WI38 (cell line): ENCODE data around the gene PLPP1.
"Not testable (repeated sequence)": the region's sequence is repeated elsewhere in the genome, so short reads cannot be mapped to it uniquely, and the experiment has no call there.

Experiments
- H3K4me3 ChIP-seq: 2 replicates; pipeline ENCODE4 v1.5.1; 2011; ENCODE audit warnings: low read depth, mild to moderate bottlenecking, control low read depth, low read length
- TF ChIP-seq, protein P1 (sequence below): IDR thresholded peaks from 2 replicates; pipeline ENCODE4 v1.5.1; 2012; ENCODE audit warnings: low read depth, mild to moderate bottlenecking, control low read depth, low read length

Gene PLPP1

DNA sequence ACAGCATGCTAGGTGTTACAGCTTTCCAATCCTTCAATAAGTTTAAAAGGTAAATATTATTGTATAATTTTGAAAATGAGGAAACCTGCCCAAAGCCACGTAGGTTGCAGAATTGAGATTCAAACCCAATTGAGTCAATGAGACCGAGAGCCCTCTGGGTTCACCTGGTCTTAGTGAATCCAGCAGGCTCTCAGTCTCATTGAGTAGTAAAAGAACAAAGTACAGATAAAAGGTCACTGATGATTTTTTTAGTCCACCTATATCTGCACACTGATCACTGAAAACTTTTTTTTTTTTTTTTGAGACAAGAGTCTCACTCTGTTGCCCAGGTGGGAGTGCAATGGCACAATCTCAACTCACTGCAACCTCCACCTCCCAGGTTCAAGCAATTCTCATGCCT is 27.2 kb downstream of the PLPP1 start:
- TF ChIP-seq, protein P1, sequence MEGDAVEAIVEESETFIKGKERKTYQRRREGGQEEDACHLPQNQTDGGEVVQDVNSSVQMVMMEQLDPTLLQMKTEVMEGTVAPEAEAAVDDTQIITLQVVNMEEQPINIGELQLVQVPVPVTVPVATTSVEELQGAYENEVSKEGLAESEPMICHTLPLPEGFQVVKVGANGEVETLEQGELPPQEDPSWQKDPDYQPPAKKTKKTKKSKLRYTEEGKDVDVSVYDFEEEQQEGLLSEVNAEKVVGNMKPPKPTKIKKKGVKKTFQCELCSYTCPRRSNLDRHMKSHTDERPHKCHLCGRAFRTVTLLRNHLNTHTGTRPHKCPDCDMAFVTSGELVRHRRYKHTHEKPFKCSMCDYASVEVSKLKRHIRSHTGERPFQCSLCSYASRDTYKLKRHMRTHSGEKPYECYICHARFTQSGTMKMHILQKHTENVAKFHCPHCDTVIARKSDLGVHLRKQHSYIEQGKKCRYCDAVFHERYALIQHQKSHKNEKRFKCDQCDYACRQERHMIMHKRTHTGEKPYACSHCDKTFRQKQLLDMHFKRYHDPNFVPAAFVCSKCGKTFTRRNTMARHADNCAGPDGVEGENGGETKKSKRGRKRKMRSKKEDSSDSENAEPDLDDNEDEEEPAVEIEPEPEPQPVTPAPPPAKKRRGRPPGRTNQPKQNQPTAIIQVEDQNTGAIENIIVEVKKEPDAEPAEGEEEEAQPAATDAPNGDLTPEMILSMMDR, result no peak
- no peak overlapping the region for H3K4me3 ChIP-seq

GRCh38 chr5:55505711-55506110 is 29.1 kb downstream of the PLPP1 start:
- not testable (repeated sequence) for H3K4me3 ChIP-seq

DNA sequence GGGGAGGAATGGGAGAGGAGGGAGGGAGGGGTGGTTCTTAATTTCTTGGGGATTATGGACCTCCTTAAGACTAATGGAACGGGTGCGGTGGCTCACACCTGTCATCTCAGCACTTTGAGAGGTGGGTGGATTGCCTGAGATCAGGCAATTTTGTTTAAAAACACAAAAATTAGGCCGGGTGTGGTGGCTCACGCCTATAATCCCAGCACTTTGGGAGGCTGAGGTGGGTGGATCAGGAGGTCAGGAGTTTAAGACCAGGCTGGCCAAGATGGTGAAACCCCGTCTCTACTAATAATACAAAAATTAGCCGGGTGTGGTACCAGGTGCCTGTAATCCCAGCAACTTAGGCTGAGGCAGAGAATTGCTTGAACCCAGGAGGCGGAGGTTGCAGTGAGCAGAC is 30.8 kb downstream of the PLPP1 start:
- H3K4me3 ChIP-seq, result not testable (repeated sequence)

GRCh38 chr5:55502759-55503158 is 32.0 kb downstream of the PLPP1 start:
- TF ChIP-seq, protein P1, result no peak

GRCh38 chr5:55498457-55498856 is 36.3 kb downstream of the PLPP1 start:
- no peak overlapping the region for H3K4me3 ChIP-seq
- TF ChIP-seq, protein P1, result no peak

More at GRCh38 chr5:55502759-55503158, 32.0 kb downstream of the PLPP1 start:
- H3K4me3 ChIP-seq, result no peak overlapping the region

DNA sequence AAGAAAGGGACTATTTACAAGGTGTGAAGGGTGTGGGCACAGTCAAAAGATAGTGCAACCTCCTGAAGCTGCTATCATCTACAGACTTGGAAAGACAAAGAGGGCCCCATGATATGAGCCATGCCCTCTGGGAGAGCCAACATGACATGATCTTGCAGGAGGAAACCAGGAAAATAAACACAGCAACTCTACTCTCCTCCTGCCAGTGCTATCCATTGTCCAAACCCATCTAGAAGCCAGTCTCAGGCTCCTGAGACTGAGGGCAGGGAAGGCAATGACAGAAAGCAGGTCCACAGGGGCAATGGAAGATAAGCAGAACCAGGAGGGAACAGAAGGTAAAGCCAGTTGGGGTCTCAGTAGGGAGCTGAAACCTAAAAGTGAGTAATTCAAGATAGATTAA is 37.1 kb downstream of the PLPP1 start:
- no peak overlapping the region for H3K4me3 ChIP-seq
- TF ChIP-seq, protein P1, result no peak

- TF ChIP-seq, protein P1, result no peak
- no peak overlapping the region for H3K4me3 ChIP-seq
These were observed 39.5 kb downstream of the PLPP1 start for GRCh38 chr5:55495216-55495615.

- H3K4me3 ChIP-seq, result no peak overlapping the region
- TF ChIP-seq, protein P1, result no peak
These were observed 42.3 kb downstream of the PLPP1 start for GRCh38 chr5:55492449-55492848.

DNA sequence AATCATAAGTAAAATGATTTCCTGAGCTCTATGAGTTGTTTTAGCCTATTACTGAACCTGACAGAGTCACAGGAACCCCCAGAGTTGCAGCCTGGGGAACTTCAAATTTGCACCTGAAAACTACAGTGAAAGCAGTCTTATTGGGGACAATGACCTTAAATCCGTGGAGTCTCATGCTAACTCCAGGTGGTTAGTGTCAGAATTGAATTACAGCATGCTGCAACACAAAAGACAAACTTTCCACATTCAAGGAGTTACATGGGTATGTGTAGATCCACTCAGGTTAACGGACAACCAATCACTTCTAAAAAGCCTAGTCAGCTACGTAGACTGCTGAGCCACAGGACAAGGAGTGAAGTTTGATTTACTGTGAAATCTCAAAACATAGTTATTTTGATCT is 49.7 kb downstream of the PLPP1 start:
- TF ChIP-seq, protein P1, result no peak
- H3K4me3 ChIP-seq, result no peak overlapping the region
